ENCODE measurements around the gene CYB5R3. TPM values are rescaled to one million over a fixed set of nuclear protein-coding genes. Genes with fewer than 3 reads are reported as not detected.
"Not testable (repeated sequence)": the region's sequence is repeated elsewhere in the genome, so short reads cannot be mapped to it uniquely, and the experiment has no call there.

Gene CYB5R3
- total RNA-seq, 1 donor from 2014 or later, result 85.0 TPM

DNA sequence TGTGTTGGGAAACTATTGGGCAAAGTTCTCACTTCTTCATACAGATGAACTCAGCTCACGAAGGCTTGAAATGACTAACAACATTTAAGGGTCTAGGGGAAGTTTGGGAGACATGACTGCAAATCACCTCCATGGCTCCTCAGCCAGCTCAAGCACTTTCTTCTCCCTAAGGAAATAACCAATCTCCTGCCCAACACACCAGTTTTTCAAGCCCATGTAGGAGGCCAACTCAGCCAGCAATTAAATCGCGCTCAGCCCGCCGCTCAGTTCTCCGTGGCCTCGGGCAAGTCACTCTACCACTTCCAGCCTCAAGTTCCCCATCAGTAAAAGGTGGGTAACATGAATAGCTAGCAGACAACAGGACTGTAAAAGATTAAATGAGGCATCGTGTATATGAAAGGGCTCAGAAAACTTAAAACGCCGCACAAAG, 35.3 kb downstream of the CYB5R3 start:
- no peaks in the 10 kb centered on the region for H3K36me3 ChIP-seq (ENCODE audit: control insufficient read depth, insufficient read depth, low read length)
- no peak for DNase-seq (ENCODE audit: low read depth)
- H3K4me3 ChIP-seq (ENCODE audit: low read depth, low read length), result peak overlapping the region; percentile 80
- TF ChIP-seq, protein P1, sequence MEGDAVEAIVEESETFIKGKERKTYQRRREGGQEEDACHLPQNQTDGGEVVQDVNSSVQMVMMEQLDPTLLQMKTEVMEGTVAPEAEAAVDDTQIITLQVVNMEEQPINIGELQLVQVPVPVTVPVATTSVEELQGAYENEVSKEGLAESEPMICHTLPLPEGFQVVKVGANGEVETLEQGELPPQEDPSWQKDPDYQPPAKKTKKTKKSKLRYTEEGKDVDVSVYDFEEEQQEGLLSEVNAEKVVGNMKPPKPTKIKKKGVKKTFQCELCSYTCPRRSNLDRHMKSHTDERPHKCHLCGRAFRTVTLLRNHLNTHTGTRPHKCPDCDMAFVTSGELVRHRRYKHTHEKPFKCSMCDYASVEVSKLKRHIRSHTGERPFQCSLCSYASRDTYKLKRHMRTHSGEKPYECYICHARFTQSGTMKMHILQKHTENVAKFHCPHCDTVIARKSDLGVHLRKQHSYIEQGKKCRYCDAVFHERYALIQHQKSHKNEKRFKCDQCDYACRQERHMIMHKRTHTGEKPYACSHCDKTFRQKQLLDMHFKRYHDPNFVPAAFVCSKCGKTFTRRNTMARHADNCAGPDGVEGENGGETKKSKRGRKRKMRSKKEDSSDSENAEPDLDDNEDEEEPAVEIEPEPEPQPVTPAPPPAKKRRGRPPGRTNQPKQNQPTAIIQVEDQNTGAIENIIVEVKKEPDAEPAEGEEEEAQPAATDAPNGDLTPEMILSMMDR (IDR thresholded peaks at IDR 0.05; ENCODE audit: insufficient read depth, low read length, poor library complexity, severe bottlenecking), result no peak
- no peaks in the 10 kb centered on the region for H3K27me3 ChIP-seq (ENCODE audit: control insufficient read depth, insufficient read depth, low read length)

GRCh38 chr22:42612336-42612735, 36.9 kb downstream of the CYB5R3 start:
- Histone ChIP-seq H3K36me3 (ENCODE audit: control insufficient read depth, insufficient read depth, low read length) (no peaks in the 10 kb centered on the region), H3K4me3 (ENCODE audit: low read depth, low read length) (no peak overlapping the region), H3K27me3 (ENCODE audit: control insufficient read depth, insufficient read depth, low read length) (no peaks in the 10 kb centered on the region)
- no peak for DNase-seq (ENCODE audit: low read depth)
- TF ChIP-seq, protein P1 (IDR thresholded peaks at IDR 0.05; ENCODE audit: insufficient read depth, low read length, poor library complexity, severe bottlenecking), result no peak

GRCh38 chr22:42611051-42611450, 38.1 kb downstream of the CYB5R3 start:
- no peaks in the 10 kb centered on the region for H3K36me3 ChIP-seq (ENCODE audit: control insufficient read depth, insufficient read depth, low read length)
- TF ChIP-seq, protein P1 (IDR thresholded peaks at IDR 0.05; ENCODE audit: insufficient read depth, low read length, poor library complexity, severe bottlenecking), result no peak
- no peak overlapping the region for H3K4me3 ChIP-seq (ENCODE audit: low read depth, low read length)
- peak; percentile 61 for DNase-seq (ENCODE audit: low read depth)
- no peaks in the 10 kb centered on the region for H3K27me3 ChIP-seq (ENCODE audit: control insufficient read depth, insufficient read depth, low read length)

DNA sequence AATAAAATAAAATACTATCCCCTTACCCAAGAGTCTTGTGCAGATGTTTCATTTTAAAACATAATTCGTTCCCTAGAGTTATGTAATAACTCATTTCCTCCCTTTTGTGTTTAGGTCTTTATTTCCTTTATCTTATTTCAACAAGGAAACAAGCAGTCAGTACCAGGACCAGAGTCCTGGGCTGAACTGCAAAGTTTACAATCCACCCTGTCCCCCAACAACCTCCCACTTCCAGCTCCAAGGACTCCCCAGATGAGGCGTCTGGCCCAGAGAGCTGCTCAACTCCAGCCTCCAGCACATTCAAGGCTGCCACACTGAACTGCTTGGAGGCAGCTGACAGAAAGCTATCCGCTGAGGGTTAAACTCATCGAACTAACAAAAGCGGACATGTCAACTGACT, 39.0 kb downstream of the CYB5R3 start:
- Histone ChIP-seq H3K27me3 (ENCODE audit: control insufficient read depth, insufficient read depth, low read length) (no peaks in the 10 kb centered on the region), H3K4me3 (ENCODE audit: low read depth, low read length) (no peak overlapping the region), H3K36me3 (ENCODE audit: control insufficient read depth, insufficient read depth, low read length) (no peaks in the 10 kb centered on the region)
- DNase-seq (ENCODE audit: low read depth), result no peak
- TF ChIP-seq, protein P1 (IDR thresholded peaks at IDR 0.05; ENCODE audit: insufficient read depth, low read length, poor library complexity, severe bottlenecking), result no peak

DNA sequence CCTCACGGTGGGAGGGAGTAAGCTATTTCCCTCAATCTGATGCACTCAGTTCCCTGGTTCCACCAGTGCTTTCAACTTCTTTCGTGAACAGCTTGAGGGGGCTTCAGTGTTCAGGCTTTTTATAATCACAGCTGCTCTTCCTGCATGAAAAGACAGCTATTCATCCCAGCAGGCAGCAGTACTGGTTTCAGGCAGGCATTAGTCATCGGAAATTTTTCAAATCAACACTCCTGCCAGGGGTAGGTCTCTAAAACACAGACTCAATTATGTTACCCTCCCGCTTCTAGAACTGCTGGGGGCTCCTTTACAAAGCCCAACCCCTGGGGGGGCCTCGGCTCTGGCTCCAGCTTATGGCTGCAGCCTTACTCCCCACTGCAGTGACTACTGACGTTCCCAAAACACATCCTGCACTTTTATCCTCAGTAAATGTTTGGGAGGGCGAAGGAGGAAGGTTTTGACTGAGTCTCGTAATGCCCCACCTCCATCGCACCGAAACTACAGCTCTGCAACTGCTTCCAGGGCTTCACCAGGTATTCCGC, 40.3 kb downstream of the CYB5R3 start:
- DNase-seq (ENCODE audit: low read depth), result no peak
- H3K27me3 ChIP-seq (ENCODE audit: control insufficient read depth, insufficient read depth, low read length), result no peaks in the 10 kb centered on the region
- H3K36me3 ChIP-seq (ENCODE audit: control insufficient read depth, insufficient read depth, low read length), result no peaks in the 10 kb centered on the region
- TF ChIP-seq, protein P1 (IDR thresholded peaks at IDR 0.05; ENCODE audit: insufficient read depth, low read length, poor library complexity, severe bottlenecking), result no peak
- no peak overlapping the region for H3K4me3 ChIP-seq (ENCODE audit: low read depth, low read length)

GRCh38 chr22:42608136-42608822, 40.9 kb downstream of the CYB5R3 start:
- TF ChIP-seq, protein P1 (IDR thresholded peaks at IDR 0.05; ENCODE audit: insufficient read depth, low read length, poor library complexity, severe bottlenecking), result no peak
- no peak overlapping the region for H3K4me3 ChIP-seq (ENCODE audit: low read depth, low read length)
- H3K36me3 ChIP-seq (ENCODE audit: control insufficient read depth, insufficient read depth, low read length), result no peaks in the 10 kb centered on the region
- no peaks in the 10 kb centered on the region for H3K27me3 ChIP-seq (ENCODE audit: control insufficient read depth, insufficient read depth, low read length)
- DNase-seq (ENCODE audit: low read depth), result no peak

DNA sequence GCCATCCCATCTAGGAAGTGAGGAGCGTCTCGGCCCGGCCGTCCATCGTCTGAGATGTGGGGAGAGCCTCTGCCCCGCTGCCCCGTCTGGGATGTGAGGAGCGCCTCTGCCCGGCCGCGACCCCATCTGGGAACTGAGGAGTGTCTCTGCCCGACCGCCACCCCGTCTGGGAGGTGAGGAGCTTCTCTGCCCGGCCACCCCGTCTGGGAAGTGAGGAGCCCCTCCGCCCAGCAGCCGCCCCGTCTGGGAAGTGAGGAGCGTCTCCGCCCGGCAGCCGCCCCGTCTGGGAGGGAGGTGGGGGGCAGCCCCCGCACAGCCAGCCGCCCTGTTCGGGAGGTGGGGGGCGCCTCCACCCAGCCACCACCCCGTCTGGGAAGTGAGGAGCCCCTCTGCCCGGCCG, 41.6 kb downstream of the CYB5R3 start:
- H3K4me3 ChIP-seq (ENCODE audit: low read depth, low read length); DNase-seq (ENCODE audit: low read depth); H3K27me3 ChIP-seq (ENCODE audit: control insufficient read depth, insufficient read depth, low read length); H3K36me3 ChIP-seq (ENCODE audit: control insufficient read depth, insufficient read depth, low read length): not testable (repeated sequence)
